Measurements from ENCODE around the gene NRXN3.

DNA sequence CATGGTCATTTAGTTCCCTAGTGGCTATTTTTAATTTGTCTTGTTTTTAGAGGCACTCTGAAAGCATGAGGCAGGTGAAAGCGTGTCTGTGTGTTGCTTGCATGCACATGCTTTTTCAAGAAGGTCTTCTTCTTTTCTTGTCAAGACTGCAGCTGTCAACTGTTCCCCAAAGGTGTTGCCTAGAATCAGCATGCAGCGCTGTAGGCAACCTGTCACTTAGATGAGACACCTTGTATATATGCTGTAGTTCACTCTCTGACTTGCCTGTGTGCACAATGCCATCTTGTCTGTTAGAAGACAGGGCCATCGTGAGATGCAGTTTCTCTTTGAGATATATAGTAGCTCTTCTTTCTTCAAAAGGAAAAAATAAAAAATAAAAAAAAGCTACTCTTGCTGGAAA is 1155.4 kb downstream of the NRXN3 start:
- TF ChIP-seq EZH2 (IDR thresholded peaks at IDR 0.05; ENCODE audit: insufficient read depth, poor library complexity, severe bottlenecking) (no peak), EZH2phosphoT487 (IDR thresholded peaks at IDR 0.05; ENCODE audit: insufficient read depth, low read depth) (no peak)
